SK-N-SH (cell line): ENCODE data around the gene PTEN. TPM values are rescaled to one million over a fixed set of nuclear protein-coding genes. Genes with fewer than 3 reads are reported as not detected.
A peak's percentile ranks its signal among the peaks of the same experiment; 100 is the strongest.

Experiments
- CTCF ChIA-PET: fragments of 300-600, 350-600 bp; formaldehyde crosslinking; extraction: SDS; loops from one replicate; lab custom pipeline; 2021; lab: Yijun Ruan, JAX
- POLR2A ChIA-PET: fragments of 350-600 bp; sonication (Branson Sonifier 250); formaldehyde crosslinking; extraction: SDS; loops from one replicate; lab custom pipeline; 2020; ENCODE audit warnings: antibody characterized with exemption, inconsistent platforms; lab: Yijun Ruan, JAX
- DNase-seq: peaks from one replicate; pipeline ENCODE4 v3.0.0; 2012
- H2AFZ ChIP-seq: fragments of 200-600 bp; sonication (generic); 2 replicates; pipeline ENCODE4 v1.8.1; 2016; ENCODE audit warnings: antibody characterized with exemption, mild to moderate bottlenecking, low read depth
- H3F3A ChIP-seq: fragments of 200-600 bp; sonication (generic); replicated peaks from 2 replicates; pipeline ENCODE3; 2016; ENCODE audit warnings: antibody characterized with exemption, mild to moderate bottlenecking; ENCODE audit not compliant: insufficient read depth
- H3K27ac ChIP-seq, 2 experiments: fragments of 200-500 bp in 1 of 2; fragments of 200-600 bp in 1 of 2; sonication (Bioruptor generic) in 1 of 2; sonication (generic), shearing (Covaris generic) in 1 of 2; 2 replicates each; pipeline versions ENCODE4 v1.5.1 to v1.6.1; 2014 to 2016; ENCODE audit warnings: low read depth in 2 of 2, inconsistent platforms in 1 of 2, low read length in 1 of 2, mild to moderate bottlenecking in 1 of 2, mixed read lengths in 1 of 2
- H3K27me3 ChIP-seq: fragments of 200-600 bp; sonication (generic), shearing (Covaris generic); 2 replicates; pipeline ENCODE4 v1.6.1; 2016; ENCODE audit warnings: mixed run types; ENCODE audit not compliant: insufficient read depth
- H3K36me3 ChIP-seq, 2 experiments: fragments of 200-500 bp in 1 of 2; fragments of 200-600 bp in 1 of 2; sonication (Bioruptor generic) in 1 of 2; sonication (generic) in 1 of 2; replicated peaks in 1 of 2; 2 replicates each; pipeline versions ENCODE3 to v1.5.1; 2014 to 2016; ENCODE audit warnings: low read length in 1 of 2, mild to moderate bottlenecking in 1 of 2; ENCODE audit not compliant: insufficient read depth in 2 of 2, control insufficient read depth in 1 of 2
- H3K4me1 ChIP-seq, 2 experiments: fragments of 200-500 bp in 1 of 2; fragments of 200-600 bp in 1 of 2; sonication (Bioruptor generic) in 1 of 2; sonication (generic), shearing (Covaris generic) in 1 of 2; 2 replicates each; pipeline versions ENCODE4 v1.5.1 to v1.6.1; 2014 to 2016; ENCODE audit warnings: low read depth in 1 of 2, low read length in 1 of 2, mixed run types in 1 of 2; ENCODE audit not compliant: insufficient read depth in 2 of 2, control insufficient read depth in 1 of 2
- H3K4me2 ChIP-seq: fragments of 200-600 bp; sonication (generic), shearing (Covaris generic); 2 replicates; pipeline ENCODE4 v1.6.1; 2017; ENCODE audit warnings: mixed run types
- H3K4me3 ChIP-seq, 2 experiments: fragments of 200-500 bp in 1 of 2; fragments of 200-600 bp in 1 of 2; sonication (Bioruptor generic) in 1 of 2; sonication (generic), shearing (Covaris generic) in 1 of 2; 2 replicates each; pipeline versions ENCODE4 v1.5.1 to v1.8.1; 2014 to 2016; ENCODE audit warnings: low read depth in 2 of 2, inconsistent platforms in 1 of 2, low read length in 1 of 2, mild to moderate bottlenecking in 1 of 2, mixed read lengths in 1 of 2, moderate library complexity in 1 of 2
- H3K79me2 ChIP-seq: fragments of 200-600 bp; sonication (generic); 2 replicates; pipeline ENCODE4 v1.8.1; 2017; ENCODE audit warnings: mild to moderate bottlenecking; ENCODE audit not compliant: insufficient read depth
- H3K9ac ChIP-seq: fragments of 200-600 bp; sonication (generic); 2 replicates; pipeline ENCODE4 v1.6.1; 2017; ENCODE audit warnings: mixed run types
- H3K9me2 ChIP-seq: fragments of 200-600 bp; sonication (generic); 2 replicates; pipeline ENCODE4 v1.6.1; 2017; ENCODE audit warnings: mixed run types
- H3K9me3 ChIP-seq: fragments of 200-600 bp; sonication (generic); 2 replicates; pipeline ENCODE4 v1.6.1; 2017; ENCODE audit warnings: mixed run types, mild to moderate bottlenecking, moderate library complexity
- H4K20me1 ChIP-seq: fragments of 200-600 bp; sonication (generic); 2 replicates; pipeline ENCODE4 v1.6.1; 2017; ENCODE audit warnings: mild to moderate bottlenecking, mixed run types; ENCODE audit not compliant: insufficient read depth
- CTCF ChIP-seq: fragments of 200-600 bp; sonication (generic); IDR thresholded peaks from 2 replicates; pipeline ENCODE4 v1.6.1; 2017; ENCODE audit warnings: antibody characterized with exemption, mild to moderate bottlenecking, moderate library complexity
- ELF1 ChIP-seq: IDR thresholded peaks from 2 replicates; pipeline ENCODE4 v1.4.0; 2012
- EP300 ChIP-seq, 2 experiments: IDR thresholded peaks; 2 replicates each; pipeline versions ENCODE4 v1.4.0 to v1.6.1; 2012; ENCODE audit warnings: borderline replicate concordance in 1 of 2, low read depth in 1 of 2, low read length in 1 of 2
- FOSL2 ChIP-seq: IDR thresholded peaks from 2 replicates; pipeline ENCODE4 v1.4.0; 2012; ENCODE audit warnings: low read depth, mild to moderate bottlenecking, moderate library complexity, borderline replicate concordance
- FOXJ3 ChIP-seq: sonication (generic); formaldehyde crosslinking; IDR thresholded peaks from 2 replicates; pipeline ENCODE4 v1.5.1; 2020; ENCODE audit warnings: mild to moderate bottlenecking, missing genetic modification reagents
- JUND ChIP-seq: IDR thresholded peaks from 2 replicates; pipeline ENCODE4 v1.4.0; 2012
- MAX ChIP-seq: IDR thresholded peaks from 2 replicates; pipeline ENCODE4 v1.4.0; 2012; ENCODE audit warnings: low read depth
- NRF1 ChIP-seq: IDR thresholded peaks from 2 replicates; pipeline ENCODE4 v1.6.1; 2012; ENCODE audit warnings: low read depth, mild to moderate bottlenecking, low read length
- PBX3 ChIP-seq: IDR thresholded peaks from 2 replicates; pipeline ENCODE4; 2012
- POLR2AphosphoS5 ChIP-seq: IDR thresholded peaks from 2 replicates; pipeline ENCODE4 v1.6.1; 2012; ENCODE audit warnings: low read depth, low read length
- RAD21 ChIP-seq: IDR thresholded peaks from 2 replicates; pipeline ENCODE4 v1.6.1; 2012; ENCODE audit warnings: mild to moderate bottlenecking, low read length
- SIN3A ChIP-seq: IDR thresholded peaks from 2 replicates; pipeline ENCODE4 v1.6.1; 2012; ENCODE audit warnings: low read depth, mild to moderate bottlenecking, low read length, moderate library complexity, borderline replicate concordance
- USF1 ChIP-seq: IDR thresholded peaks from 2 replicates; pipeline ENCODE4 v1.4.0; 2012; ENCODE audit warnings: low read depth, borderline replicate concordance
- USF2 ChIP-seq: fragments of 150-350 bp; IDR thresholded peaks from 2 replicates; pipeline ENCODE4 v1.6.1; 2017; ENCODE audit warnings: antibody characterized with exemption, low read length, low read depth, borderline replicate concordance
- WGBS: methylation state at CpG from one replicate; pipeline ENCODE4 v1.1.6; 2017; ENCODE audit warnings: low lambda C conversion rate; 5-methylcytosine and 5-hydroxymethylcytosine counted together
- polyA plus RNA-seq, 3 experiments: library from polyadenylated mRNA; depleted of rRNA; stranded (reverse); fragments of >200 nt; gene quantifications; 2 replicates each; pipeline ENCODE4 v1.2.3, GENCODE V29; 2012

PTEN gene
- polyA plus RNA-seq, 1 of the 3 experiments (the other 2 are of a cell fraction), result 12.8 TPM

- CTCF ChIA-PET, result interaction anchor here (0.9 to 1.2 kb wide), 3 partner anchors 10 to 670 kb away, joined by 3 read pairs; no protein-coding TSS in a partner anchor
- peaks cover 10% of the 10 kb centered on the region for H3F3A ChIP-seq
- H3K9ac ChIP-seq, result no peak overlapping the region
- peaks cover 0 to 6% of the 10 kb centered on the region in 2 experiments; a peak in 2 of 4 replicates for H3K4me1 ChIP-seq
- peaks cover 70% of the 10 kb centered on the region for H4K20me1 ChIP-seq
- H3K79me2 ChIP-seq, result peaks cover 100% of the 10 kb centered on the region
- no peak overlapping the region for H3K4me2 ChIP-seq
- 82% methylated on average over 2 of the region's 2 CpGs for WGBS
- peak overlapping the region in 1 of 2 experiments; percentile 39; a peak in 2 of 4 replicates for H3K27ac ChIP-seq
- no peaks in the 10 kb centered on the region; the same call in 1 of the 2 replicates for H3K9me3 ChIP-seq
- DNase-seq, result no peak
- H3K36me3 ChIP-seq, result peaks cover 44 to 81% of the 10 kb centered on the region in 2 experiments
- no peaks in the 10 kb centered on the region for H3K9me2 ChIP-seq
- H3K4me3 ChIP-seq, result no peak overlapping the region
- H3K27me3 ChIP-seq, result no peaks in the 10 kb centered on the region
- no peak overlapping the region for H2AFZ ChIP-seq
- POLR2A ChIA-PET, result no interaction called here
- TF ChIP-seq NRF1 (no peak), FOSL2 (no peak), EP300 (IDR thresholded peaks at IDR 0.05; ENCODE audit: borderline replicate concordance in 1 of 2, low read depth in 1 of 2, low read length in 1 of 2) (peak in 1 of 2 experiments; percentile 45; a peak in 1 of 4 replicates), ELF1 (no peak), USF2 (no peak)
These were observed 19.3 kb downstream of the PTEN start for GRCh38 chr10:87882555-87883294.

GRCh38 chr10:87886635-87887034, 23.2 kb downstream of the PTEN start:
- no peak overlapping the region for H3K27ac ChIP-seq
- no peak overlapping the region for H2AFZ ChIP-seq
- H3K4me2 ChIP-seq, result no peak overlapping the region
- TF ChIP-seq MAX, result no peak
- no peak for TF ChIP-seq SIN3A
- TF ChIP-seq CTCF, result no peak
- no peak for TF ChIP-seq PBX3
- TF ChIP-seq POLR2AphosphoS5, result no peak
- no peak for TF ChIP-seq USF1
- TF ChIP-seq JUND, result no peak
- TF ChIP-seq FOXJ3 (CRISPR knock-in tag), result no peak
- no peak for TF ChIP-seq RAD21
- DNase-seq, result no peak
- H4K20me1 ChIP-seq, result peaks cover 72% of the 10 kb centered on the region
- H3K9me2 ChIP-seq, result no peaks in the 10 kb centered on the region
- peaks cover 100% of the 10 kb centered on the region for H3K79me2 ChIP-seq
- H3K9ac ChIP-seq, result no peak overlapping the region
- WGBS, result 96% methylated on average over 2 of the region's 2 CpGs
- H3F3A ChIP-seq, result peaks cover 4% of the 10 kb centered on the region
- CTCF ChIA-PET, result no interaction called here
- peaks cover 0 to 6% of the 10 kb centered on the region in 2 experiments; a peak in 1 of 4 replicates for H3K4me1 ChIP-seq
- POLR2A ChIA-PET, result no interaction called here
- peaks cover 46 to 57% of the 10 kb centered on the region in 2 experiments for H3K36me3 ChIP-seq
- no peaks in the 10 kb centered on the region; the same call in 1 of the 2 replicates for H3K9me3 ChIP-seq
- no peak overlapping the region for H3K4me3 ChIP-seq
- no peaks in the 10 kb centered on the region for H3K27me3 ChIP-seq
